Thoracic aorta (tissue), 2 donors: Measurements from ENCODE around the gene DCANP1. TPM values are rescaled to one million over a fixed set of nuclear protein-coding genes. Genes with fewer than 3 reads are reported as not detected.

Experiments
- ATAC-seq: fragments of 150-250 bp; one replicate; pipeline ENCODE4 v1.8.0; 2017; ENCODE audit warnings: low read depth; ENCODE audit not compliant: insufficient number of reproducible peaks, low FRiP score
- DNase-seq: peaks from one replicate; pipeline ENCODE4 v3.0.0-alpha.2; 2020; ENCODE audit warnings: low spot score
- H3K27ac ChIP-seq, 2 donors: fragments of 200-600 bp; sonication (generic); 1 replicate in 1 of 2; 2 replicates in 1 of 2; pipeline ENCODE4 v1.5.1; 2016; ENCODE audit warnings: mild to moderate bottlenecking in 2 of 2, moderate library complexity in 2 of 2
- H3K27me3 ChIP-seq: fragments of 200-600 bp; sonication (generic); replicated peaks from 2 replicates; pipeline ENCODE4 v1.6.0; 2016; ENCODE audit warnings: mild to moderate bottlenecking; ENCODE audit not compliant: insufficient read depth
- H3K36me3 ChIP-seq: fragments of 200-600 bp; sonication (generic); one replicate; pipeline ENCODE4 v1.5.1; 2016
- H3K4me1 ChIP-seq, 2 donors: fragments of 200-600 bp; sonication (generic); 1 replicate in 1 of 2; 2 replicates in 1 of 2; pipeline versions ENCODE4 v1.5.1 to v1.6.0; 2016; ENCODE audit warnings: low read depth in 2 of 2, mild to moderate bottlenecking in 1 of 2; ENCODE audit not compliant: control insufficient read depth in 1 of 2
- H3K4me3 ChIP-seq: fragments of 200-600 bp; sonication (generic); 2 replicates; pipeline ENCODE4 v1.5.1; 2016; ENCODE audit warnings: mild to moderate bottlenecking
- H3K9me3 ChIP-seq: fragments of 200-600 bp; sonication (generic); 2 replicates; pipeline ENCODE4 v1.5.1; 2016
- total RNA-seq, 2 donors: library from RNA; depleted of rRNA; stranded (reverse); fragments of >200 nt; gene quantifications; one replicate each; pipeline versions ENCODE4 v1.1.0 to v1.2.3, GENCODE V29; 2016
- TF ChIP-seq, protein P1 (sequence below): fragments of 200-600 bp; sonication (generic); IDR thresholded peaks from one replicate; pipeline ENCODE4 v1.5.1; 2019; ENCODE audit warnings: antibody characterized with exemption

DCANP1 gene
- total RNA-seq, 2 donors from 2014 or later = not detected

- H3K4me3 ChIP-seq = no peak overlapping the region
- ATAC-seq = no peak
- H3K4me1 ChIP-seq = peaks cover 5 to 43% of the 10 kb centered on the region in 2 donors
- no peaks in the 10 kb centered on the region for H3K9me3 ChIP-seq
- peaks cover 6% of the 10 kb centered on the region for H3K27me3 ChIP-seq
- DNase-seq = no peak
- H3K27ac ChIP-seq = no peak overlapping the region
- TF ChIP-seq, protein P1, sequence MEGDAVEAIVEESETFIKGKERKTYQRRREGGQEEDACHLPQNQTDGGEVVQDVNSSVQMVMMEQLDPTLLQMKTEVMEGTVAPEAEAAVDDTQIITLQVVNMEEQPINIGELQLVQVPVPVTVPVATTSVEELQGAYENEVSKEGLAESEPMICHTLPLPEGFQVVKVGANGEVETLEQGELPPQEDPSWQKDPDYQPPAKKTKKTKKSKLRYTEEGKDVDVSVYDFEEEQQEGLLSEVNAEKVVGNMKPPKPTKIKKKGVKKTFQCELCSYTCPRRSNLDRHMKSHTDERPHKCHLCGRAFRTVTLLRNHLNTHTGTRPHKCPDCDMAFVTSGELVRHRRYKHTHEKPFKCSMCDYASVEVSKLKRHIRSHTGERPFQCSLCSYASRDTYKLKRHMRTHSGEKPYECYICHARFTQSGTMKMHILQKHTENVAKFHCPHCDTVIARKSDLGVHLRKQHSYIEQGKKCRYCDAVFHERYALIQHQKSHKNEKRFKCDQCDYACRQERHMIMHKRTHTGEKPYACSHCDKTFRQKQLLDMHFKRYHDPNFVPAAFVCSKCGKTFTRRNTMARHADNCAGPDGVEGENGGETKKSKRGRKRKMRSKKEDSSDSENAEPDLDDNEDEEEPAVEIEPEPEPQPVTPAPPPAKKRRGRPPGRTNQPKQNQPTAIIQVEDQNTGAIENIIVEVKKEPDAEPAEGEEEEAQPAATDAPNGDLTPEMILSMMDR = no peak
- H3K36me3 ChIP-seq = no peaks in the 10 kb centered on the region
Observed at GRCh38 chr5:135491552-135492318, 44.6 kb upstream of the DCANP1 start.

DNA sequence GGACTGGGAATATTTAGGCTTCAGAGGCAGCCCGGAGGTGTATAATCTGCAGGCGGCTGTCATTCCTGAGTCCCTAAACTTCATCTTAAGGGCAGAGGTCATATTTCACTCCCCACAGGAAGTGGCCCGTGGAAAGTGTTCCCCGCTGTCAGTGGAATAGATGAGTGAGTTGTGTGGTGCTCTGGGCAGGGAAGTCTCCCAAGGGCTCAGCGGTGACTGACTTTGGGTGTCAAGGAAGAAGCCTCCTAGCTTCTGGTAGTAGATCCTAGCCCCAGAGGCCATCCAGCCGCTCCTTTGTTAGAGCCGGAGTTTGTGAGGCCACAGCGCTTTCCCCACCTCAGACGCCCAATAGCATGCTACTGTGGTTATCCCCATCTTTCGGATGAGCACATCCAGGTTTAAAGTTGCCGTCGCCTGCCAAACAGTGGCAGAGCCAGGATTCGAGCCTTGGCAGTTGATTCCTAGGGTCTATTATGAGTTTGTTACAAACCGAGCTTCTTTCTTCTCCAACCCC is 43.9 kb upstream of the DCANP1 start:
- ATAC-seq (no peak), DNase-seq (no peak)
- Histone ChIP-seq H3K4me1 (peaks cover 5 to 43% of the 10 kb centered on the region in 2 donors), H3K27ac (no peak overlapping the region), H3K9me3 (no peaks in the 10 kb centered on the region), H3K27me3 (peaks cover 6% of the 10 kb centered on the region), H3K36me3 (no peaks in the 10 kb centered on the region), H3K4me3 (no peak overlapping the region)
- TF ChIP-seq, protein P1 = no peak

- H3K36me3 ChIP-seq = no peaks in the 10 kb centered on the region
- TF ChIP-seq, protein P1 = no peak
- ATAC-seq = no peak
- no peaks in the 10 kb centered on the region for H3K9me3 ChIP-seq
- no peak for DNase-seq
- H3K4me3 ChIP-seq = peak overlapping the region; percentile 78
- peaks cover 5 to 43% of the 10 kb centered on the region in 2 donors for H3K4me1 ChIP-seq
- H3K27me3 ChIP-seq = peaks cover 6% of the 10 kb centered on the region
- H3K27ac ChIP-seq = no peak overlapping the region
Observed at GRCh38 chr5:135490245-135491037, 43.3 kb upstream of the DCANP1 start.

- TF ChIP-seq, protein P1 = no peak
- ATAC-seq = no peak
- DNase-seq = no peak
Observed at GRCh38 chr5:135489466-135490244, 42.5 kb upstream of the DCANP1 start.

More at GRCh38 chr5:135489466-135490244, 42.5 kb upstream of the DCANP1 start:
- H3K36me3 ChIP-seq = no peaks in the 10 kb centered on the region
- H3K27me3 ChIP-seq = peaks cover 6% of the 10 kb centered on the region
- H3K27ac ChIP-seq = no peak overlapping the region
- H3K4me1 ChIP-seq = peaks cover 5 to 43% of the 10 kb centered on the region in 2 donors
- no peaks in the 10 kb centered on the region for H3K9me3 ChIP-seq
- peak overlapping the region; percentile 78 for H3K4me3 ChIP-seq
